Measurements from ENCODE around the gene CCDC60.

Gene CCDC60

DNA sequence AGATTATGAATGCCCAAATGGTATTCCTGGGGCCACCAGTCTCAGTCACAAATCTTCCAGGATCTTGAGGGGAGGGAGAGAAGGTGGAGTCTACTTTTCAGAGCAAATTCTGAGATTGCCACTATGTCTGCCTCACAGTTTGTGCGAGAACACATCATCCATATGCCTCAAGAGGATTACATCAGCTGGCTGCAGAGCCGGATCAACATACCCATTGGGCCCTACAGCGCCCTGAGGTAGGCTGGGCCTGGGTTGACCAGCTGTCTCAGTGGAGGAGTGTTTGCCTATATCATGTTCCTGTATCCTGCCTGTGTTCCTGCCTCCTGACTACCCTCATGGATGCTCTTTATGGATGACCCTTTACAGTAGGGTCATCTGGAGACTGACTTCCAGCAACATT, 205.9 kb downstream of the CCDC60 start:
- DNase-seq (ENCODE audit: low read depth), result no peak

- DNase-seq (ENCODE audit: low read depth), result no peak
Measured at GRCh38 chr12:119544765-119545625, 210.5 kb downstream of the CCDC60 start.

GRCh38 chr12:119546340-119546739, 211.8 kb downstream of the CCDC60 start:
- no peak for DNase-seq (ENCODE audit: low read depth)

GRCh38 chr12:119547001-119547400, 212.5 kb downstream of the CCDC60 start:
- DNase-seq (ENCODE audit: low read depth), result no peak

DNA sequence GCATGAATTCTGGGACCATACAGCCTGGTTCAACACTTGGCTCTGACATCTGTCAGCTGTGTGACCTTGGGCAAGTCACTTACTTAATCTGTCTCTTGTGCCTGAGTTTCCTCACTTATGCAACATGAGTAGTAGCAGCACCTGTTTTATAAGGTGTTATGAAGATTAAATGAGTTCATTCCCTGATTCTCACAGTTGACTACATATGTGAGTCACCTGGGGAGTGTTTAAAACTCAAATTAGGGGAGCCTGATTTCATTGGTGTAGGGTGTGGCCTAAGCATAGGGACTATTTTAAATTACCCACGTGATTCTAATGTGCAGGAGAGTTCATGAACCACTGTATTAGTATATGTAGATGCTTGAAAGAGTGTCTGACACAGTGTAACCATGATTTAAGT, 222.3 kb downstream of the CCDC60 start:
- DNase-seq (ENCODE audit: low read depth), result no peak

DNA sequence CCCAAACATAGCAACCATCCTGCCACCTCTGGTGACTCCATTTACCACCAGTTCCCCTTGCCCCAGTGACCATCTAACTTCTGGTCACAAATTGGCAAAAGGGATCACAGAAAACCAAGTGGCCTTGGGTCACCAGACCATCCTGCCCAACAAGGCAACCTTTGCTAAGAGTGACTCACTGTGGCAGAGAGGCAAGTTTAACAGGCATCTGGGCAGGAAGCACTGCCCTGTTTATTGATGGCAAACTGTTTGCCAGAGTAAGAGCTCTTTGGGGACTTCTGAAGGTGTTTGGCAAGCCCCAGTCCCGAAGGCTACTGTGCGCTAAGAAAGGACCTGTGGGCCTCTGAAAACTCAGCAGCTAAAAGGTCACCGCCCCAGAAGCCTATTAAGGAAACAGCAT, 230.9 kb downstream of the CCDC60 start:
- DNase-seq (ENCODE audit: low read depth), result no peak

- no peak for DNase-seq (ENCODE audit: low read depth)
Measured at GRCh38 chr12:119570771-119571170, 236.2 kb downstream of the CCDC60 start.

DNA sequence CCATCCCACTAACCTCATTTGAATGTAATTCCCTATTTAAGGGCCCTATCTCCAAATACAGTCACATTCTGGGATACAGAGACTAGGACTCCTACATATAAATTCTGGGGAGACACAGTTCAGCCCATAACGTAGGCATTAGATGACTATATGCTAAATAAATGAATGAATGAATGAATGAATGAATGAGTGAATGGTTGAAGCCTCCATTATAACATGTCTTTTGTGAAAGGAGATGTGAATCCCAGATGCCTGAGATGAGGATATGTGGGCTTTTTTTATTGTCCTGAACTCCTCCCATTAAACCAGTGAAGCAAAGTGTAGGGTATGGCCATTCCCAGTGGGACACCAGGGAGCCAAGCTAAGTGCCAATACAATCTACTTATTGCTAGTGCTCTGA, 238.6 kb downstream of the CCDC60 start:
- DNase-seq (ENCODE audit: low read depth), result no peak

DNA sequence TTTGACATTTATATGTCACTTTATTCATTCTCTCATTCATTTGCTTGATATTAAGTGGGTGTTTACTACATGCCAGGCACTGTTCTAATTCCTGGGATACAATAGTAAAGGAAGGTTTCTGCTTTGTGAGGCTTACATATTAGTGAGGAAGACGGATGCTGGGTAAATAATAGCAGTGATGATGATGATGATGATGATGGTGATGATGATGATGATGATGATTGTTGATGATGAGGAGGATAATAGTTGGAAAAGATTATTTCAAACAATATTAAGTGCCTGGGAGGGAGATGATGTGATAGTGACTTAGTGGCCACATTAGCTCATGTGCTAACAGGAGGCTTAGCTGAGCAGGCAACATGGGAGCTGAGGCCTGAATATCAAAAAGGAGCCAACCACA, 239.7 kb downstream of the CCDC60 start:
- DNase-seq (ENCODE audit: low read depth), result no peak

- no peak for DNase-seq (ENCODE audit: low read depth)
Measured at GRCh38 chr12:119576118-119576810, 241.7 kb downstream of the CCDC60 start.

DNA sequence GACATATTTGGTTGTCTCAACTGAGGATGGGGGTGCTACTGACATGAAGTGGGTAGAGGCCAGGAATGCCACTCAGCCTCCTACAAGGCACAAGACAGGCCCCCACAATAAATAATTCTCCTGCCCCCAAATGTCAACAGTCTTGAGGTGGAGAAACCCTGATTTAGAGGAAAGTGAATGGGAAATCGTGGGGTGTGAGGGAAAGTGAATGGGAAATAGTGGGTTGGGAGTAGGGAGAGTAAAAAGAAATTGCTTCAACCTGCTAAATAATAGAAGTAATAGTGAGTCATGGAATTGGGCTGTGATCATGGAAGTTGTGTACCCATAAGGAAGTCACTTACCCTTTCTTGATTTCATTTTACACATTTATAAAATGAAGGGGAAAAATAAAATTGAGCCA, 242.4 kb downstream of the CCDC60 start:
- no peak for DNase-seq (ENCODE audit: low read depth)

DNA sequence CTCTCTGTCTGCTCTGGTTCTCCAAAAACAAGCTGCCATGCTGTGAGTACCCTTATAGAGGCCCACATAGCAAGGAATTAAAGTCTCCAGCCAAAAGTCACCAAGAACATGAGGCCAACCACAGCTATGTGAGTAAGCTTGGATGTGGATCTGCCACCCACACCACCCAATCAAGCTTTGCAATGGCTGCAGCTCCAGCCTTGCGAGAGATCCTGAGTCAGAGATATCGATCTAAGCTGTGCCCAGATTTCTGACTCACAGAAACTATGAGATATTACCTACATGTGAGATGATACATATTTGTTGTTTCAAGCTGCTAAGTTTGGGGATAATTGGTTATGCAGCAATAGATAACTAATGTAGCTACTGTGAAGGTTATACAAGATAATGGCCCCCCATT, 243.6 kb downstream of the CCDC60 start:
- DNase-seq (ENCODE audit: low read depth), result no peak

- no peak for DNase-seq (ENCODE audit: low read depth)
Measured at GRCh38 chr12:119589097-119589496, 254.6 kb downstream of the CCDC60 start.

DNA sequence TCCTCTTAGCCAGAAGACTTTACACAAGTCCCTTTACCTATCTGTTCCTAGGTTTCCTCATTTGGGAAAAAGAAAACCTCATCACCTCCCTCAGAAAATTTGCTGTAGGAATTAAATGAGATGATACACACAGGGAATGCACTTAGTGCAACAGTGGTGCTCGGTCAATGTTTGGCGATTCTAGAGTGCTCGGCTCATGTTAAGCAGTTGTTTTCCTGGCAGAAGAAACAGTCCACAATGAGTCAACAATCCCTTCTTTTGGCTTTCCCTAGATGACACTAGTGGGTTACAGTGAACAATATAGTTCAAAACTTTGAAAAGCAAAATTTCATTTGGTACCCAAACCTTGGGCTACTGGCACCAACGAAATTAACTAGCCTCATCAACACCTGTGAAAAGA, 255.1 kb downstream of the CCDC60 start:
- DNase-seq (ENCODE audit: low read depth), result no peak

Measured in T-helper 22 cell (primary cell).